Small intestine (tissue), 7 donors: ENCODE measurements around the gene DDAH1. TPM values are rescaled to one million over a fixed set of nuclear protein-coding genes. Genes with fewer than 3 reads are reported as not detected.

ENCODE experiments used
- DNase-seq, 2 donors: peaks; one replicate each; pipeline versions ENCODE4 v3.0.0 to v3.0.0-alpha.2; 2013
- FAIRE-seq: peaks from 2 replicates; lab custom pipeline; 2012; peaks lifted over from hg19 to GRCh38; lab: Jason Lieb, UNC
- H3K27ac ChIP-seq, 3 donors: one replicate each; pipeline ENCODE4 v1.5.1; 2013; ENCODE audit warnings: low read length in 2 of 3, mild to moderate bottlenecking in 2 of 3, control low read depth in 1 of 3, inconsistent platforms in 1 of 3, low read depth in 1 of 3, moderate library complexity in 1 of 3
- H3K27me3 ChIP-seq, 3 donors: one replicate each; pipeline ENCODE4 v1.6.1; 2013; ENCODE audit warnings: low read length in 3 of 3, inconsistent platforms in 1 of 3; ENCODE audit not compliant: control insufficient read depth in 3 of 3, insufficient read depth in 3 of 3
- H3K36me3 ChIP-seq, 3 donors: one replicate each; pipeline ENCODE4 v1.6.1; 2013; ENCODE audit warnings: low read length in 3 of 3, inconsistent platforms in 1 of 3, low read depth in 1 of 3, mild to moderate bottlenecking in 1 of 3, moderate library complexity in 1 of 3; ENCODE audit not compliant: control insufficient read depth in 3 of 3, insufficient read depth in 2 of 3
- H3K4me1 ChIP-seq, 3 donors: one replicate each; pipeline ENCODE4 v1.6.1; 2013; ENCODE audit warnings: low read length in 2 of 3, inconsistent platforms in 1 of 3, low read depth in 1 of 3, mild to moderate bottlenecking in 1 of 3, moderate library complexity in 1 of 3; ENCODE audit not compliant: control insufficient read depth in 3 of 3, insufficient read depth in 2 of 3
- H3K4me3 ChIP-seq, 3 donors: one replicate each; pipeline ENCODE4 v1.5.1; 2013; ENCODE audit warnings: low read length in 3 of 3, control low read depth in 1 of 3, inconsistent platforms in 1 of 3, low read depth in 1 of 3, mild to moderate bottlenecking in 1 of 3, moderate library complexity in 1 of 3
- H3K9me3 ChIP-seq, 2 donors: one replicate each; pipeline ENCODE4 v1.6.1; 2013; ENCODE audit warnings: low read depth in 1 of 2, low read length in 1 of 2; ENCODE audit not compliant: control insufficient read depth in 2 of 2, insufficient read depth in 1 of 2
- WGBS, 3 donors: extraction: QIAGEN DNeasy Blood & Tissue Kit; methylation state at CpG; one replicate each; pipeline ENCODE4 v1.1.7; 2013; 5-methylcytosine and 5-hydroxymethylcytosine counted together
- polyA plus RNA-seq, 4 donors: library from polyadenylated mRNA; stranded (reverse) in 3 of 4; unstranded in 1 of 4; fragments of 200-250 nt in 3 of 4; fragments of 120-200 nt in 1 of 4; gene quantifications; one replicate each; pipeline versions ENCODE4 v1.2.1 to v1.2.3, GENCODE V29; 2013
- donor health status: healthy with polysubstance abuse.
- donor health status: control.
- donor health status: control.
- donor health status: Bipolar disorder and iron deficiency.
- donor health status: healthy.

Gene DDAH1
- polyA plus RNA-seq, 4 donors = 21.9 to 130 (median 46.7) TPM

GRCh38 chr1:85314726-85315125 is 150.2 kb downstream of the DDAH1 start:
- no peak for FAIRE-seq
- Histone ChIP-seq H3K27ac (no peak overlapping the region), H3K4me3 (no peak overlapping the region), H3K9me3 (no peaks in the 10 kb centered on the region), H3K27me3 (no peaks in the 10 kb centered on the region), H3K36me3 (peaks cover 0 to 4% (median 0%) of the 10 kb centered on the region in 3 donors), H3K4me1 (no peaks in the 10 kb centered on the region)
- DNase-seq = no peak

GRCh38 chr1:85313888-85314696 is 150.9 kb downstream of the DDAH1 start:
- FAIRE-seq (no peak), DNase-seq (no peak)
- Histone ChIP-seq H3K4me3 (no peak overlapping the region), H3K36me3 (peaks cover 0 to 4% (median 0%) of the 10 kb centered on the region in 3 donors), H3K4me1 (no peaks in the 10 kb centered on the region), H3K27ac (peak overlapping the region in 1 of 3 donors; percentile 16), H3K27me3 (no peaks in the 10 kb centered on the region), H3K9me3 (no peaks in the 10 kb centered on the region)
- WGBS, 3 donors = 64 to 69% (median 67%) methylated on average over 3 of the region's 3 CpGs

- H3K9me3 ChIP-seq = no peaks in the 10 kb centered on the region
- FAIRE-seq = no peak
- 67 to 81% (median 74%) methylated on average over 2 of the region's 2 CpGs for WGBS, 3 donors
- H3K4me1 ChIP-seq = peaks cover 0 to 4% (median 0%) of the 10 kb centered on the region in 3 donors
- no peak overlapping the region for H3K27ac ChIP-seq
- H3K27me3 ChIP-seq = no peaks in the 10 kb centered on the region
- peaks cover 0 to 3% (median 0%) of the 10 kb centered on the region in 3 donors for H3K36me3 ChIP-seq
- no peak overlapping the region for H3K4me3 ChIP-seq
- DNase-seq = no peak
Measured at GRCh38 chr1:85311818-85312217, 153.1 kb downstream of the DDAH1 start.

- no peak overlapping the region for H3K27ac ChIP-seq
- no peaks in the 10 kb centered on the region for H3K27me3 ChIP-seq
- 18 to 51% (median 34%) methylated on average over 4 of the region's 4 CpGs for WGBS, 3 donors
- H3K9me3 ChIP-seq = no peaks in the 10 kb centered on the region
- peaks cover 0 to 4% (median 0%) of the 10 kb centered on the region in 3 donors for H3K4me1 ChIP-seq
- FAIRE-seq (no peak), DNase-seq (no peak)
- no peaks in the 10 kb centered on the region for H3K36me3 ChIP-seq
- no peak overlapping the region for H3K4me3 ChIP-seq
Measured at GRCh38 chr1:85308833-85309350, 156.1 kb downstream of the DDAH1 start.

GRCh38 chr1:85307987-85308832 is 156.7 kb downstream of the DDAH1 start:
- DNase-seq (peak; percentile 82 to 92), FAIRE-seq (no peak)
- peaks cover 0 to 4% (median 0%) of the 10 kb centered on the region in 3 donors for H3K4me1 ChIP-seq
- no peaks in the 10 kb centered on the region for H3K36me3 ChIP-seq
- H3K27me3 ChIP-seq = no peaks in the 10 kb centered on the region
- no peak overlapping the region for H3K4me3 ChIP-seq
- 19 to 21% (median 21%) methylated on average over 27 of the region's 27 CpGs for WGBS, 3 donors
- no peaks in the 10 kb centered on the region for H3K9me3 ChIP-seq
- H3K27ac ChIP-seq = no peak overlapping the region

GRCh38 chr1:85306236-85306635 is 158.7 kb downstream of the DDAH1 start:
- Histone ChIP-seq H3K27ac (no peak overlapping the region), H3K4me1 (peaks cover 0 to 4% (median 0%) of the 10 kb centered on the region in 3 donors), H3K4me3 (no peak overlapping the region), H3K36me3 (no peaks in the 10 kb centered on the region), H3K9me3 (no peaks in the 10 kb centered on the region), H3K27me3 (no peaks in the 10 kb centered on the region)
- FAIRE-seq (no peak), DNase-seq (no peak)
- WGBS, 3 donors = 92 to 94% (median 93%) methylated on average over 4 of the region's 4 CpGs

- Histone ChIP-seq H3K27ac (no peak overlapping the region), H3K36me3 (no peaks in the 10 kb centered on the region), H3K4me3 (no peak overlapping the region), H3K4me1 (peaks cover 0 to 6% (median 0%) of the 10 kb centered on the region in 3 donors), H3K27me3 (no peaks in the 10 kb centered on the region), H3K9me3 (no peaks in the 10 kb centered on the region)
- FAIRE-seq = no peak
- DNase-seq = no peak
- WGBS, 3 donors = 65 to 84% (median 72%) methylated on average over 4 of the region's 4 CpGs
Measured at GRCh38 chr1:85303440-85304162, 161.4 kb downstream of the DDAH1 start.

GRCh38 chr1:85300140-85300539 is 164.8 kb downstream of the DDAH1 start:
- Histone ChIP-seq H3K4me1 (peaks cover 0 to 20% (median 6%) of the 10 kb centered on the region in 3 donors), H3K27ac (no peak overlapping the region), H3K9me3 (no peaks in the 10 kb centered on the region), H3K4me3 (no peak overlapping the region), H3K36me3 (no peaks in the 10 kb centered on the region), H3K27me3 (no peaks in the 10 kb centered on the region)
- FAIRE-seq (no peak), DNase-seq (no peak)
- 74 to 94% (median 74%) methylated on average over 3 of the region's 3 CpGs for WGBS, 3 donors
